Esophagus mucosa (tissue), 1 donor: ENCODE measurements around the gene C22orf31. TPM values are rescaled to one million over a fixed set of nuclear protein-coding genes. Genes with fewer than 3 reads are reported as not detected.
"Not testable (repeated sequence)": the region's sequence is repeated elsewhere in the genome, so short reads cannot be mapped to it uniquely, and the experiment has no call there.

Experiments used
- ATAC-seq: fragments of 200-7000 bp; cut with Tn5 transposase; one replicate; pipeline ENCODE4 v1.9.1; 2020
- total RNA-seq: library from RNA; stranded (reverse); gene quantifications from one replicate; pipeline ENCODE4 v1.2.4, GENCODE V29; 2023
- donor health status: DM: yes; HTN: yes; CAD: no.

The C22orf31 gene
- total RNA-seq, result not detected

- ATAC-seq, result no peak
Observed at GRCh38 chr22:29061773-29062172, at the start of gene C22orf31. Gene C22orf31, minus strand, starts transcription at chr22:29061831. Its CDS starts 39 bp downstream, at chr22:29061792.

DNA sequence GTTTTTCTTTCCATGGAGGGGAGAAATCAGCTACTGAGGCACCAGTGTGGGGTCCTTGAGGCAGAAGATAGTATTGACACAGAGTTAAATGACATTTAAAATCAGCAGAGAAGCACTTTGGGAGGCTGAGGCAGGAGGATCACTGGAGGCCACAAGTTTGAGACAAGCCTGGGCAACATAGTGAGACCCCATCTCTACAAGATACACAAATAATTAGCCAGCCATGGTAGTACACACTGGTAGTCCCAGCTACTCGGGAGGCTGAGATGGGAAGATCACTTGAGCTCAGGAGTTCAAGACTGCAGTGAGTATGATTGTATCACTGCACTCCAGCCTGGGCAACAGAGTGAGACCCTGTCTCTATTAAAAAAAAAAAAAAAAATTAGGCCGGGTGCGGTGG lies 49.3 kb upstream of the C22orf31 start:
- ATAC-seq, result no peak

- no peak for ATAC-seq
Observed at GRCh38 chr22:29109822-29110221, 48.2 kb upstream of the C22orf31 start.

- ATAC-seq, result peak; percentile 59
Observed at GRCh38 chr22:29108137-29108536, 46.5 kb upstream of the C22orf31 start.

DNA sequence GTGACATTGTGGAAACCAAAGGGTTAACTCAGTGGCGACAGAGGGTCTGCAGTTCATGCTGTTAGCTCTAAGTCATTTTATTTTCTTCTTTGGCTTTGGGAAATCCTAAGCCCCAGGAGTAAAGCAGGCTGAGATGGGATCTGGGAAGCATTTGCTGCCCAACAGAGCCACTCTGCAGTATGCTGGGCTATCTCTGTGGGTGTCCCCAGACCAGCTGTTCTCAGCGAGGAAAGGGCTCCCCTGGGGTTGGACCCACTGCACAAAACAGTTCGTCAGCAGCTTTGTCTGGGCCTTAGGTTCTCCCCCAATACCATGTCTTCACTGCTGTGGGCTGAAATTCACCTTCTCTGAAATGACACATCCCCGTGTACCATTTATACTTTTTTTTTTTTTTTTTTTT lies 45.2 kb upstream of the C22orf31 start:
- no peak for ATAC-seq

DNA sequence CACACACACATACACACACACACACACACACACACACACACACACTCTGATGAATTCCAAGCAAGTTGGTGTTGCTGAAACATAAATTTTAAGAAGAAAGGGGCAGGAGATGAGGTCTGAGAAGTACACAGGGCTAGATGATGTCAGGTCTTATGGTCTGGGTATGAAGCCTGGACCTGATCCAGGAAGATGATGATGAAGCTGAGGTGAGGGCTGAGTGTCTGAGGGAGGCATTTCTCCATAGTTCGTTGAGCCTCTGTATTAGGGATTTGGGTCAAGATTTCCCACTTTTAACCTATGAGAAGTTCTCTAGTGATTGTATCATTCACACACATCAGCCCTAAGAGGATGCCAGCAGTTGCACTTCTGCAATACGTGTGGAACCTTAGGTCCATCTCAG lies 43.8 kb upstream of the C22orf31 start:
- ATAC-seq, result no peak

DNA sequence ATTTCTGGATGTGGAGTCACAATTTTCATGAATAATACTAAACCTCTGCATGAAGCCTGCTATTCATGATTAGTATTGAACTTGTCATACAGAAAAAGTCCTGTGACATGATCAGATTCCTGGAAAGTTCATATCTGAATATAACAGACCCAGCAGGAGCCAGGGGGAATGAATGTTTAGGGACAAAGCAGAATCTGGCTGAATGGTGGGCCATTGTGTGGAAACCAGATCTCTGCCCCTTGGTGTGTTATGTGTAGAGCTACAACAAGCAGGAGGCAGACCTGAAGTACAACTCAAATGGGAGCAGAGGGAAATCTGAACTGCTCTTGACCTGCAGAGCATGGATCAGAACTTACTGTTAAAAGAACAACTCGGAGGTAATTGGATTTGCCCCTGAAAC lies 41.5 kb upstream of the C22orf31 start:
- ATAC-seq, result no peak

- ATAC-seq, result no peak
Observed at GRCh38 chr22:29102300-29102699, 40.7 kb upstream of the C22orf31 start.

DNA sequence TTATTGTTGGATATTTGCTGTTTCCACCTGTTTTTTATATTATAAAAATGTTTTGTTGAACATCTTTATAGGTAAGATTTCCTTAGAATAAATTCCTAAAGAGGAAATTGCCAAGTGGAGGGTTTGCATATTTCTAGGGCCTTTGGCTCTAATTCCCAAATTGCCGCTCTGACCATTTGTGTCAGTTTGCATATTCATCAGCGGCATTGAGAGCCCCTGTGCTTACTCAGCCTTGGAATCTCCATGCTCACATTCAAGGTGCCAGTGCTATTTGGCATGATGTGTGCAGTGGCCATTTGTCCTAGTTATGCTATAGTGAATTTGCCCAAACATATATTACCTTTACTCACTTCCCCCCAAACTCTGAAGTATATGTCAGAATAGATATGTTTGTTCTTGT lies 36.7 kb upstream of the C22orf31 start:
- no peak for ATAC-seq

- no peak for ATAC-seq
Observed at GRCh38 chr22:29096736-29097669, 35.4 kb upstream of the C22orf31 start.

DNA sequence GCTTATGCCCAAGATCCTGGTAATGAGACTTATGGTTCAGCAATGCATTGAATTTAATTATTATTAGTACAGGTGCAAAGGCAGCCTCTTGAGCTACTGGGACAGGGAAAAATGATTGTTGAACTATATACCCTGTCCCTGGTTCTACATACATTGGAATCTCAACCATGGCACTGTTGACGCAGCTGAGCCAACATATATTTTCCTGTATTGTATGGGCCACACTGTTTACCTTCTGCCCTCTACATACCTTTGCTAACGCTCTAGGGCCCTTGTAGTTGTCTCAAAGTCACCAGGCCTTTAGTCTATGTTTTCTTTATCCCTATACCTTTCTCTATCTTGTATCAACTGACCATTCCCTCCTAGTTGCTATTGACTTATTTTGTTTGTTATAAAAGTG lies 33.8 kb upstream of the C22orf31 start:
- no peak for ATAC-seq

DNA sequence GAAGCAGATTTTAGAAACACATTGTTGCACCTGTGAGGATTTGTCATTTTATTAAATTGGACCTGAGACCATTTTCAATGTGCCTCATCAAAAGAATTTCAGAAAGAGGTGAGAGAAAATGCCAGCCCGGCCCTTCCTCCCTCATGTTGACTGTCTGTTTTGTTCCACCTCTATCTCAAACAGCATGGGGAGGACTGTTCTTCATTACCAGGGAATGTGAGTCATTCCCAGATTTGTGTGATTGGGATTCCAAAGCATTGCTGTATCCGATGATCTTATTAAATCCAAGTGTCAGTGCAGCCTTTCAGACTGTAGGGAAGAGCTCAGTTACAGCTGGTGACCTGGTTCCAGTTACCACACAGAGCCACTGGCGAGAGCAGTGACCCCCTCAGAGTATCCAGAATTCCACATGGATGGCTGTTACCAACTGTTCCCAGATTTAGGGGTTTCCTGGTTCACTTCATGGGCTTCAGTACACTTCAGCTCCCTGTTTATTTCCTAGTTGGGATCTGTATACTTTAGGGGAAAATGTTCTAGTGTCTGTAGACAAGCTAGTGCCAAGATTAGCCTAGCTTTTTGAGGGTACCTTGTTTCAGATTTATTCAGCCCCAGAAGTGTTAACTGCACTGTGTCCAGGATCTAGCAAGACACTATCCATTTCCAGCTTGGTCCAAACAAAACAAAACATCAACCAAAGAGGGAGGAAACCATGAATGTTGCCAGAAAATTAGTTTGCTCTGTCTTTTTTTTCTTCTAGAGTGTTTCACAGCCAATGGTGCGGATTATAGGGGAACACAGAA lies 32.1 kb upstream of the C22orf31 start:
- no peak for ATAC-seq

DNA sequence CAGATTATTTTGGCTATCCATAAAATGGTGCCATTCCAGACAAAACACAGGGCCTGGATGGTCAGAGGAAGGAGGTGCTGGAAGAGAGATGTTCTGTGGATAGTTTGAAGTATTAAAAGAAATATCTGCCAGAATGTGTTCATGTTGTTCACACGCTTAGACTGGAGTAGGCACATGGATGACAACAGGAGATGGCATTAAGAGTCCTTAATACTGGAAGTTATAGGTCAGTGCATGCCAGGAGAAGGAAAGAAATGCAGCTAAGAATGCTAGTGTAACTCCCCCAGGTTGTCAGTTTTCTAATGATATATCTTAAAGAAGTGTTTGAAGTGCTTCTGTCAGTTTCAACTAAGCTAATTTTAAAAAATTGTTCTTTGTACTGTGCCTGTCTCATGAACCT lies 31.4 kb upstream of the C22orf31 start:
- no peak for ATAC-seq

DNA sequence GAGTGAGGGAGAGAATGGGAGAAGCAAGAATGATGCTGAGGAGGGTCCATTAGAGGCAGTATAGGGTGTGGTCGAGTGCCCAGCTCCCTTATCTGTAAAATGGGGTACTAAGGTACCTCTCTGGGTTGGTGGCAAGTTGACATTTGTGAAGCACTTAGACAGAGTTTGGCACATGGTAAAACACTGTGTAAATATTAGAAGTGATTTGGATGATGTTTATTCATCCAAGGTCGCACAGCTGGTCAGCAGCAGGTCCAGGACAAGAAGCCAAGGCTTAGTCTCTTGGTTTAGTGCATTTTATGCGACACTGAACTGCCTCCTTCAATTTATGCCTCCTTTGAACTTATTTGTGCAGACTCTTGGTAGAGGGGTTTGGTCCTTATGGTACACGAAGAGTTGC lies 30.6 kb upstream of the C22orf31 start:
- ATAC-seq, result no peak

DNA sequence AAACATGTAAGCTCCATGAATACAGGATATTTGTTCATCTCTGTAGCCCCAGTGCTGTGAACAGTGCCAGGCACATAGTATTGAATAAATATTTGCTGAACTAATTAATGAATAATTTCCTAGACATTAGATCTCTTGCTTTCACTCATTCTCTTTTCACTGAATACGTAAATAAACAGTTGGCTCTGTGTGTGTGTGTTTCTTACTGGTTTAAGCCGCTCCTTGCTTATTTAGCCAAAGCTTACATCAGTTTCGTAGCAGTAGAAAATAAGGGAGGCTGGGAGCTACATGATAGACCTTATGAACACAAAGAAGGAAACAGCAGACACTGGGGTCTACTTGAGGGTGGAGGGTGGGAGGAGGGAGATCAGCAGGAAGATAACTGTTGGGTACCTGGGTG lies 28.4 kb upstream of the C22orf31 start:
- ATAC-seq, result no peak

DNA sequence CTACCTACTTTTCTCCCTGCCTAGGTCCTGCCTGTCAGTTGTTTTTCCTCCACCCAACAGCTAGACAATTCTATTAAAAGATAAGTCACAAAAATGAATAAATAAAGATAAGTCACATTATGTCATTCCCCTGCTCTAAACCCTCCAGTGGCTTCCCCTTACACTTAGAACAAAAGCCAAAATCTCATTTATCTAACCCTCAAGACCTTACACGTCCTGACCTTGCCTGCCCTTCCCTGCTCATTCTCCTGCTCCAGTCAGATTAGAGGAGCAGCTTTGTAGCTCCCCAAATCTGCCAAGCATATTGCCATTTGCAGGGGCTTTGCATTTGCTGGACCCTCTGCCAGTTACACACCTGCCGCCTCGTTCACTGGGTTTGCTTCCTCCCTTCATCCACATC lies 27.9 kb upstream of the C22orf31 start:
- ATAC-seq, result no peak

GRCh38 chr22:29088809-29089208 lies 27.2 kb upstream of the C22orf31 start:
- ATAC-seq, result no peak

GRCh38 chr22:29087012-29087411 lies 25.4 kb upstream of the C22orf31 start:
- no peak for ATAC-seq

DNA sequence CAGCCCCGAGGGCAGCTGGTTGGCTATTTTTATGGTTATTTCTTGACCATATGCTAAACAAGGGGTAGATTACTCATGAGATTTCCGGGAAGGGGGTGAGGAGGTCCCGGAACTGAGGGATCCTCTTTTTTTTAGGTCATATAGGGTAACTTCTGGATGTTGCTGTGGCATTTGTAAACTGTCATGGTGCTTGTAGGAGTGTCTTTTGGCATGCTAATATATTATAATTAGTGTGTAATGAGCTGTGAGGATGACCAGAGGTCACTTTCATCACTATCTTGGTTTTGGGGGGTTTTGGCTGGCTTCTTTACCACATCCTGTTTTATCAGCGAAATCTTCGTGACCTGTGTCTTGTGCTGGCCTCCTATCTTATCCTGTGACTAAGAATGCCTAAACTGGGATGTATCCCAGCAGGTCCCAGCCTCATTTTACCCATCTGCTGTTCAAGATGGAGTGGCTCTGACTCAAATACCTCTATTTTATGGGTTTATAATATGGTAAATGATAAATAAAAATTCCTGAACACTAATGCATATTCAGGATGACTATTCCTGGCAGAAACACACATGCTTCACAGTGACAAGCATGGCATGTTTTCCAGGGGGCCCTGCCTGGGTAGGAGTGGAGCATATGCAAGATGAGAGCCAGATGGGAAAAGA lies 22.4 kb upstream of the C22orf31 start:
- ATAC-seq, result no peak

GRCh38 chr22:29083576-29083932 lies 21.9 kb upstream of the C22orf31 start:
- ATAC-seq, result not testable (repeated sequence)

- no peak for ATAC-seq
Observed at GRCh38 chr22:29082826-29083545, 21.4 kb upstream of the C22orf31 start.

- no peak for ATAC-seq
Observed at GRCh38 chr22:29081517-29082236, 20.0 kb upstream of the C22orf31 start.
